GM12892 (cell line): ENCODE measurements around the gene SIRT6.
"Not testable (repeated sequence)": the region's sequence is repeated elsewhere in the genome, so short reads cannot be mapped to it uniquely, and the experiment has no call there.

Source experiments
- POLR2A ChIP-seq: IDR thresholded peaks from 2 replicates; pipeline ENCODE4 v1.6.1; 2011; ENCODE audit warnings: low read depth, low read length, control low read depth
- POLR2AphosphoS5 ChIP-seq: IDR thresholded peaks from 2 replicates; pipeline ENCODE4 v1.6.1; 2011; ENCODE audit warnings: low read depth, low read length, control low read depth

GRCh38 chr19:4231521-4231920 lies 49.2 kb upstream of the SIRT6 start:
- TF ChIP-seq POLR2A, POLR2AphosphoS5: not testable (repeated sequence)
